HG03159 (cell line): Measurements from ENCODE around the gene PIK3C3.
A peak's percentile ranks its signal among the peaks of the same experiment; 100 is the strongest.

Experiments
- ATAC-seq: cut with Tn5 transposase; IDR thresholded peaks from one replicate; pipeline ENCODE4 v1.9.1; 2021; ENCODE audit warnings: mild to moderate bottlenecking, moderate library complexity; ENCODE audit not compliant: unreplicated experiment

Gene PIK3C3

GRCh38 chr18:42113529-42114191, 158.6 kb downstream of the PIK3C3 start:
- ATAC-seq: peak; percentile 51

GRCh38 chr18:42114310-42114943, 159.4 kb downstream of the PIK3C3 start:
- peak; percentile 94 for ATAC-seq

GRCh38 chr18:42126586-42126985, 171.6 kb downstream of the PIK3C3 start:
- ATAC-seq: no peak

GRCh38 chr18:42131066-42131929, 176.3 kb downstream of the PIK3C3 start:
- no peak for ATAC-seq

- ATAC-seq: no peak
Observed at GRCh38 chr18:42131930-42132244, 176.9 kb downstream of the PIK3C3 start.
